ENCODE results near the gene CEACAM4.
"Not testable (repeated sequence)": the region's sequence is repeated elsewhere in the genome, so short reads cannot be mapped to it uniquely, and the experiment has no call there.

CEACAM4 gene

GRCh38 chr19:41626877-41627276, at the start of gene CEACAM4:
Gene CEACAM4, minus strand, starts transcription at chr19:41627074. Its CDS starts 111 bp downstream, at chr19:41626963.
- DNase-seq, result no peak

DNA sequence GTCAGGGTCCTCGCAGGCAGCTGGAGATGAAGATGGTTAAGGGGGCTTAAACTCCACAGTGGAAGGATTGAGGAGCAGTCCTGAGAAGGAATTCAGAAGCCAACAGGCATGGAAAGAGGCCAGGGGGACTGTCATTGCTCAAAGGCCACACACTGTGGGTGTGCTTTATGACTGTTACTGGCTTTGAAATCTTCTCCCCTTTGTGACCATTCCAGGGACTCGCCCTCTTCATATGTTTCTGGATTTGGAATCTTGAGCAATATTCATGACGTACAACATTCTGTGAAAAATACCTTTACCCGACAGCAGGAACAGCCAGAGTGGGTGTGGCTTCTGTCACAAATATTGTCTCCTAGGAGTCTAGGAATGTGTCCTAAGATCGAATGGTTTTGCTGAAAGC, 44.6 kb upstream of the CEACAM4 start:
- no peak for DNase-seq

DNA sequence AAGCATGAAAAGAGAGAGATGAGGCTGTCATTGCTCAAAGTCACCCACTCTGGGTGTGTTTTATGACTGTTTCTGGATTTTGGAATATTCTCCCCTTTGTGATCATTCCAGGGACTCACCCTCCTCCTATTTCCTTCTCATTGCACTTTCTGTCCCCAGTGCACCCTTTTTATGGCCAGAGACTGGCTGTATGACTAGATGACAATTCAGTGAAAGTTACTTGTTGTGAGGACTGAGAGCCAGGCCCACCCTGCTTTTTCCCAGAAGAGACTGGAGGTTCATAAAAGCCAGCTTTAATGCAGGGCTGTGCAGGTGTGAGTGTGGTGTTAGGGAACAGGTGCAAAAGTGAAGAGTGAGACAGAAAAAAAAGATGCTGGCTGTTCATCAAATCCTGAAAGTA, 43.9 kb upstream of the CEACAM4 start:
- DNase-seq, result no peak

DNA sequence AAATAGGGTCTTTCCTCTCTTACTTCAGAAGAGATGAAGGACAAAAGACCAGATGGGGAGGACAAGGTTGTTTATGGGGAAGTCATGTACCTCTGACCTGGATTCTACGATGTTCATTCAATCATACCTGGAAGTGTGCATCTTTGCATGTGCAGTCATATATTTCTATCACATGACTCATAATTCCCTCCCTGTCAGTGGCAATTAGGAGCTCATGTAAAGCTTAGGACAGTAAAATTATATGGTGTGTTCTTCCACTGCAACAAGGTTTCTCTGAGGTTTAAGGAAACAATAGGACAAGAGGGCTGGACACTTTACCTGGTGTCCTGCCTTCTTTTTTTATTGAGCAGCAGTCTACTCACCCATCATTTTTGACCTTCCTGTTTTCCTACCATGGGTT, 41.4 kb upstream of the CEACAM4 start:
- no peak for DNase-seq

DNA sequence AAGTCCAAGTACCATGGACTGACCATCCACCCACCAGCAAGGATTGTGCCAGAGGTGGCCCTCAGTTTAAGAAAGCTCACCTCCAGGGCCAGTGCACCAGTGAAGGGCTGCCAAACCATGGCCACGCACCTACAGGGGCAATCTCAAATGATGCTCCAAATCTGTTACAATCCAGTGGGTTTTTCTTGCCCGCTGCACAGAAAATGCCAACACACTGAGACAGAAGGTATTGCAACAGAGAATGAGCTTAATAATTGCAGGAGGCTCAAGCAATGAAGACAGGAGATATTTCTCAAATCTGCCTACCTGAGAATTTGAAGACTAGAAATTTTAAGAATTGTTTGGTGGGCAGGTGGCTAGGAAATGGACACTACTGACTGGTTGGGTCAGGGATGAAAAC, 39.2 kb upstream of the CEACAM4 start:
- DNase-seq, result no peak

GRCh38 chr19:41657157-41657556, 30.3 kb upstream of the CEACAM4 start:
- DNase-seq, result no peak

DNA sequence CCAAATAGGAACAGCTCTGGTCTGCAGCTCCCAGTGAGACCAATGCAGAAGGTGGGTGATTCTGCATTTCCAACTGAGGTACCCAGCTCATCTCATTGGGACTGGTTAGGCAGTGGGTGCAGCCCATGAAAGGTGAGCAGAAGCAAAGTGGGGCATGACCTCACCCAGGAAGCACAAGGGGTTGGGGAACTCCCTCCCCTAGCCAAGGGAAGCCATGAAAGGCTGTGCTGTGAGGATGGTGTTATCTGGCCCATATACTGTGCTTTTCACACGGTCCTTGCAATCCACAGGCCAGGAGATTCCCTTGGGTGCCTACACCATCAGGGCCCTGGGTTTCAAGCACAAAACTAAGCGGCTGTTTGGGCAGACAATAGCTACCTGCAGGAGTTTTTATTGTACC, 29.9 kb upstream of the CEACAM4 start:
- DNase-seq, result not testable (repeated sequence)

DNA sequence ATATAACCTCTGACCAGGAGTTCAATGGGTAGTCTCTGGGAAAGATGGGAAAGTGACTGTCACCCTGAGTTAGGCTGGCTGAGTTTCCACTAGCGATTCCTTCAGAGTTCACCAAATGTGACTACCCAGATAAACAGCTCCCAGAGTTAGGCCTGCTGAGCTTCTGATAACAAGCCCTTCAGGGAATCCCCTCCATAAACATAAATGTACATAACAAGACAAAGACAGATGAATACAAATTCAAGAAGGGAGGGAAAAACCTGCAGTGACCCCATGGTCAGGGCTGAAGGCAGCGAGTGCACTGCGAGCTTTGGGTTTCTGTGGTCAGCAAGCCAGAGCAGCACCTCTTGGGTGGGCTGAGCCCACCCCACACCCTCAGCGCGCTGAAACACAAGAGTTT, 25.4 kb upstream of the CEACAM4 start:
- no peak for DNase-seq

DNA sequence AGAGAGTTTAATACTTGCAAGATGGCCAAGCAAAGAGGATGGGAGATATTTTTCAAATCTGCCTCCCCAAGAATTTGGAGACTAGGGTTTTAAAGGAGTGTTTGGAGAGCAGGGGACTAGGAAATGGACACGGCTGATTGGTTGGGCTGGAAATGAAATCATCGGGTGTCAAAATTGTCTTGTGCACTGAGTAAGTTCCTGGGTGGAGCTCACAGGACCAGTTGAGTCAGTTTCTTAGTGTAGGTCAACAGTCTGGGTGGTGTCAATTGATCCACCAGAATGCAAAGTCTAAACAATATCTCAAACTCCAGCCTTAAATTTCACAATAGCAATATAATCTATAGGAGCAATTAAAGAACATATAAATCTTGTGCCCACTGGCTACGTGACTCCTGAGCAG, 23.0 kb upstream of the CEACAM4 start:
- no peak for DNase-seq

DNA sequence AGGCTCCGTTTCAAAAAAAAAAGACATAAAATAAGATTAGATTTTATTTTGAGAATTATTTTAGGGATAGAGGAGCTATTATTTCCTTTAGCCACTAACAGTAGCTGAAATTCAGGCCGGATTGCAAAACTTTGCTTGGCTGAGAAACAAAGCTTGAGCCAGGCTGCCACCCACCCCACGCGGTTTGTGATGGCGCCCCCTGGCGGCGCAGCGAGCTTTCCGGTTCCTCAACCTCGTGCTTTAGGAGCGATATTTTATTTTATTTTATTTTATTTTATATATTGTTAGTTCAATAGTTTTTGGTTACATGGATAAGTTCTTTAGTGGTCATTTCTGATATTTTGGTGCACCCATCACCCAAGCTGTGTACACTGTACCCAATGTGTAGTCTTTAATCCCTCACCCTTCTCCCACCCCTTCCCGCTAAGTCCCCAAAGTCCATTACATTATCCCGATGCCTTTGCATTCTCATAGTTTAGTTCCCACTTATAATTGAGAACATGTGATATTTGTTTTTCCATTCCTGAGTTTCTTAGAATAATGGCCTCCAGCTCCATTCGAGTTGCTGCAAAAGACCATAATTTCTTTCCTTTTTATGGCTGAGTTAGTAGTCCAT, 19.8 kb upstream of the CEACAM4 start:
- DNase-seq, result no peak

GRCh38 chr19:41641879-41642485, 15.1 kb upstream of the CEACAM4 start:
- peak; percentile 54 for DNase-seq

DNA sequence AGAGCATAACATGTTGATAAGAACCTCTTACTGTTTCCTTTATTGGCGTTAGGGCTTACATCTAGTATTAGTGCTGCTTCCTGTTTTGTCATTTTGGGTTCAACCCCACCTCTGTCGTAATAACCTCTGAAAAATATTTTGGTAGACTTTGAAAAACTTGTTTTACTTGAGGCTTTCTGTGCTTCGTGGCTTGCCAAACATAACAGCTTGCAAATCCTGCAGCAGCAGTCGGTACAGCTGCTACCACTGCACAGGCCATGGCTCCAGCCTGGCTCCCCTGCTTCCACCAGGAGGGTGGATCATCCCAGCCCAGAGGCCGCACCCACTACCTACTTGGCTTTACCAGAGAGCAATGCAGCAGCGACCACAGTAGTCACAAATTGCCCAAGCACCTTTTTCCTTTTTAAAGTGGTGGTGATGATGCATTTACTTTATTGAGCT, 11.8 kb upstream of the CEACAM4 start:
- no peak for DNase-seq

GRCh38 chr19:41637484-41637883, 10.6 kb upstream of the CEACAM4 start:
- no peak for DNase-seq

DNA sequence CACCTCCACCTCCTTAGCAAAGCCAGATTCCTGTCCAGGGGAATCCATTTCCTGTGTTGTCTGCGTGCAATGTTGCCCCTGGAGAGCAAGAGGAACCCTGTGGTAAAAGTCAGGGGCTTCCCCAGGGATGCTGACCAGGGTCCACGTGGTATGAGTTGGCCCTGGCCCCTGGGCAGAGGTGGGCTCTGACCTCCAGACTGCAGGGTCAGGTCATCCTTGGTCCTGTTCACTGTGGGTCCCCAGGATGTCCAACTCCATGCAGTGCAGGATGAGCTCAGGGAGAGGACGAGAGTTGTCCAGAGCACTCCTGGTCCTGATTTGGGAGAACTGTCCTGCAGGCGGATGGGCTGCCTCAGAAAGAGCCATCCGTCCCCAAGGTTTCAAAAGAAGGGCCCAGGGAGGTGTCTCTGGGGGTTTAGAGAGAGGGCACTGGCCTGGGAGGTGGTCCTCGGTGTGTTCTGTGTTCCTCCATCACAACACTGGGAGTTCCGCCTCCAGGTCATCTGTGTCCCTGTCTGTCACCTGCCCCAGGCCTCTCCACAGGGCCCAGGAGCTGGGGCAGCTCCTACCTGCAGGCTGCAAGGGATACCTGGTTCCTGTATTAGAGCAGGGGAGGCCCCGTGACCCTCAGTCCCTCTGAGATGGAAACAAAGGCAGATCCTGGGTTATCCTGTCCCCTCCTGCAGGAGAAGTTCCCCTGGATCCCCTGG, 1.2 kb upstream of the CEACAM4 start:
- DNase-seq, result no peak

- DNase-seq, result no peak
Measured at GRCh38 chr19:41626278-41626677, 596 bp downstream of the CEACAM4 start.

- no peak for DNase-seq
Measured at GRCh38 chr19:41624937-41625336, 1.9 kb downstream of the CEACAM4 start.

DNA sequence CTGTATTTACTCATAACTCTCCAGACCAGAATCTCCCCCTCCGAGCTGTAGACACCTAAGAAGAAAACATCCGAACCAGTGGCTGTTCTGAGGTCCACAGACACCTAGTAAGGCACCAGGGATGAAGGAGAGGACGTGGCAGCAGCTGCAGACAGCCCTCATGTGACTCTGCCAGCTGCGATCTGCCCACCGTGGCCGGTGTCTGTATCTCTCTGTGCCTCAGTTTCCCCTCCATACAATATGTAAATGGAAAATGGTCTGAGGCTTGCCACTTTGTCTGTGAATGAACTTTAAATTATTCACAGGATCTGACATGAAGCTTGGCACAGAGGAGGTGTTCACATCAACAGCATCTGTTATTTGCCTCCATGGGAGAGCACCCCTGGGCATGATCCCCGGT, 2.4 kb downstream of the CEACAM4 start:
- DNase-seq, result no peak

GRCh38 chr19:41623360-41623759, 3.5 kb downstream of the CEACAM4 start:
- DNase-seq, result no peak

GRCh38 chr19:41621654-41622053, 5.2 kb downstream of the CEACAM4 start:
- no peak for DNase-seq

DNA sequence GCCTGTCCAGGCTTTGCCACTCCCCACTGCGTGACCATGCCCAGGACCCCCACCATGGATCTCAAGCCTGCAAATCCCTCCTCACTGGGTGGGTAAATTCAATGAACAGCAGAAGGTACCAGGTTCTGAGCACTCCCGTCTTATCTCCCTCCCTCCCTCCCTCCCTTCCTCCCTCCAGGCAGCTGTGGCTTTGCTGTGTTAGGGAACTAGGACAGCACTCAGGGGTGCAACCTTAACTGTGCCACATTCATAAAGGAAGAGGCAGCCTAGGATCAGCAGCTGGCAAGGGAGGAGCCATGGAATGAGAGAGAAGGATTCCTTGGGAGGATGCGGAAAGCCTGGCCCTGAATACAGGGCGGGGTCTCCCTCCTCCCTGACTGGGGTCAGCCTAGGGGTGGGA, 5.6 kb downstream of the CEACAM4 start:
- DNase-seq, result no peak

GRCh38 chr19:41620171-41620570, 6.7 kb downstream of the CEACAM4 start:
- DNase-seq, result no peak

DNA sequence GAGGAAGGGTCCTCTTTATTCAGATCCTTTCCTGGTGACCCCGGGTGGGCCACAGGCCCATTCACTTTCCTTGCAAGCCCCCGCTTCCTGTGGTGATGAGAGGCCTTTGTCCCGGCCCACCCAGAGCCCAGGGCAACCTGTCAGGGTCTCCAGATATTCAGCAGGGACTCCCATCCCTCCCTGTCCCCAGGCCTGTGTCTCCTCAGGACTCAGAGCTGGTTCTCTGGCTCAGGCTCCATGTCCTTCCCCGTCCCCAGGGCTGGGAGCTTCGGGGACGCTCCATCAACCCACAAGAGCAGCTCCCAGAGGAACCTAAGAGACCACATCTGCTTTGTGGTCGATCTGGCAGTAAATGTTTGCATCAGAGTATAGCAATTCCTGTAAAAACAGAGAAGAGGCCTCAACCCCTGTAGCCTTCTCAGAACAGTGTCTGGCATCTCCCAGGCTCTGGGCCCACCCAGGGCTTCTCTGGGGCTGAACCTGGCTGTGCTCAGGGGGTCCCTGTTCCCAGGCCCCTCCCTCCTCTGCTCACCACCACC, 7.8 kb downstream of the CEACAM4 start:
- DNase-seq, result no peak

- no peak for DNase-seq
Measured at GRCh38 chr19:41617941-41618730, 8.7 kb downstream of the CEACAM4 start.

All from NCI-H1092 (cell line).